Ovary (tissue), 3 donors: ENCODE data around the gene TRABD2B.

Experiments
- CTCF ChIP-seq, 3 donors: fragments of 450-650 bp in 2 of 3; fragments of 200-600 bp in 1 of 3; IDR thresholded peaks; one replicate each; pipeline versions ENCODE4 v1.5.1 to v1.8.0; 2016 to 2022; ENCODE audit warnings: antibody characterized with exemption in 3 of 3, mild to moderate bottlenecking in 1 of 3
- POLR2A ChIP-seq: fragments of 450-650 bp; IDR thresholded peaks from one replicate; pipeline ENCODE4 v1.6.1; 2017; ENCODE audit warnings: antibody characterized with exemption, mild to moderate bottlenecking, moderate library complexity
- donor health status: DM: no; HTN: no; CAD: no.

GRCh38 chr1:48000883-48001282 lies 3.7 kb upstream of the TRABD2B start:
- TF ChIP-seq CTCF (IDR thresholded peaks at IDR 0.05) (no peak), POLR2A (no peak)
